HG02885 (cell line): ENCODE results near the gene RHBDF1.
"Not testable (repeated sequence)": the region's sequence is repeated elsewhere in the genome, so short reads cannot be mapped to it uniquely, and the experiment has no call there.

Source experiments
- ATAC-seq: cut with Tn5 transposase; IDR thresholded peaks from one replicate; pipeline ENCODE4 v1.9.1; 2021; ENCODE audit warnings: mild to moderate bottlenecking; ENCODE audit not compliant: unreplicated experiment, poor library complexity

The RHBDF1 gene

GRCh38 chr16:61879-62281 lies 10.6 kb downstream of the RHBDF1 start:
- no peak for ATAC-seq

GRCh38 chr16:60929-61878 lies 11.2 kb downstream of the RHBDF1 start:
- ATAC-seq, result no peak

- no peak for ATAC-seq
Observed at GRCh38 chr16:60166-60565, 12.3 kb downstream of the RHBDF1 start.

- no peak for ATAC-seq
Observed at GRCh38 chr16:59440-60059, 12.9 kb downstream of the RHBDF1 start.

GRCh38 chr16:58491-59439 lies 13.7 kb downstream of the RHBDF1 start:
- ATAC-seq, result no peak

- no peak for ATAC-seq
Observed at GRCh38 chr16:57711-58110, 14.7 kb downstream of the RHBDF1 start.

- no peak for ATAC-seq
Observed at GRCh38 chr16:56231-56927, 16.1 kb downstream of the RHBDF1 start.

GRCh38 chr16:55571-56136 lies 16.8 kb downstream of the RHBDF1 start:
- no peak for ATAC-seq

GRCh38 chr16:54237-54581 lies 18.2 kb downstream of the RHBDF1 start:
- ATAC-seq, result no peak

- ATAC-seq, result peak; percentile 95
Observed at GRCh38 chr16:53346-54236, 18.8 kb downstream of the RHBDF1 start, which contains the start of the genes POLR3K and SNRNP25. TSS of gene POLR3K (minus strand) at chr16:53608. CDS start at chr16:53586, 22 bp downstream. TSS of gene SNRNP25 (plus strand) at chr16:53828. CDS start at chr16:54017, 189 bp downstream.

GRCh38 chr16:50769-51591 lies 21.5 kb downstream of the RHBDF1 start:
- ATAC-seq, result no peak

- ATAC-seq, result no peak
Observed at GRCh38 chr16:47234-47633, 25.2 kb downstream of the RHBDF1 start.

GRCh38 chr16:46510-46909 lies 25.9 kb downstream of the RHBDF1 start:
- ATAC-seq, result not testable (repeated sequence)

- no peak for ATAC-seq
Observed at GRCh38 chr16:45454-45853, 27.0 kb downstream of the RHBDF1 start.

GRCh38 chr16:44655-45054 lies 27.8 kb downstream of the RHBDF1 start:
- no peak for ATAC-seq

GRCh38 chr16:43294-43693 lies 29.1 kb downstream of the RHBDF1 start:
- no peak for ATAC-seq

- no peak for ATAC-seq
Observed at GRCh38 chr16:42691-43090, 29.7 kb downstream of the RHBDF1 start.

GRCh38 chr16:42069-42457 lies 30.4 kb downstream of the RHBDF1 start:
- ATAC-seq, result no peak
